Mucosa of stomach (tissue), 1 donor: ENCODE data around the gene MBD3.
A peak's percentile ranks its signal among the peaks of the same experiment; 100 is the strongest.

ENCODE experiments used
- H3K27me3 ChIP-seq: one replicate; pipeline ENCODE4 v1.7.0; 2013; ENCODE audit warnings: mild to moderate bottlenecking, low read length; ENCODE audit not compliant: control insufficient read depth, insufficient read depth
- H3K36me3 ChIP-seq: one replicate; pipeline ENCODE4 v1.7.0; 2013; ENCODE audit warnings: low read length; ENCODE audit not compliant: control insufficient read depth, insufficient read depth
- H3K4me1 ChIP-seq: one replicate; pipeline ENCODE4 v1.7.0; 2013; ENCODE audit warnings: mild to moderate bottlenecking, low read length; ENCODE audit not compliant: control insufficient read depth, insufficient read depth
- H3K4me3 ChIP-seq: one replicate; pipeline ENCODE4 v1.7.0; 2013; ENCODE audit warnings: low read length
- H3K9ac ChIP-seq: one replicate; pipeline ENCODE4 v1.7.0; 2013; ENCODE audit warnings: mild to moderate bottlenecking, low read length, moderate library complexity
- H3K9me3 ChIP-seq: one replicate; pipeline ENCODE4 v1.7.0; 2013; ENCODE audit warnings: mild to moderate bottlenecking, low read length, moderate library complexity; ENCODE audit not compliant: control insufficient read depth
- donor health status: Pancreatic carcinoma.

The MBD3 gene

GRCh38 chr19:1616396-1616795 is 23.7 kb upstream of the MBD3 start:
- H3K27me3 ChIP-seq: no peaks in the 10 kb centered on the region
- no peaks in the 10 kb centered on the region for H3K9me3 ChIP-seq
- H3K4me3 ChIP-seq: no peak overlapping the region
- H3K4me1 ChIP-seq: no peaks in the 10 kb centered on the region
- H3K36me3 ChIP-seq: no peaks in the 10 kb centered on the region
- H3K9ac ChIP-seq: no peak overlapping the region

DNA sequence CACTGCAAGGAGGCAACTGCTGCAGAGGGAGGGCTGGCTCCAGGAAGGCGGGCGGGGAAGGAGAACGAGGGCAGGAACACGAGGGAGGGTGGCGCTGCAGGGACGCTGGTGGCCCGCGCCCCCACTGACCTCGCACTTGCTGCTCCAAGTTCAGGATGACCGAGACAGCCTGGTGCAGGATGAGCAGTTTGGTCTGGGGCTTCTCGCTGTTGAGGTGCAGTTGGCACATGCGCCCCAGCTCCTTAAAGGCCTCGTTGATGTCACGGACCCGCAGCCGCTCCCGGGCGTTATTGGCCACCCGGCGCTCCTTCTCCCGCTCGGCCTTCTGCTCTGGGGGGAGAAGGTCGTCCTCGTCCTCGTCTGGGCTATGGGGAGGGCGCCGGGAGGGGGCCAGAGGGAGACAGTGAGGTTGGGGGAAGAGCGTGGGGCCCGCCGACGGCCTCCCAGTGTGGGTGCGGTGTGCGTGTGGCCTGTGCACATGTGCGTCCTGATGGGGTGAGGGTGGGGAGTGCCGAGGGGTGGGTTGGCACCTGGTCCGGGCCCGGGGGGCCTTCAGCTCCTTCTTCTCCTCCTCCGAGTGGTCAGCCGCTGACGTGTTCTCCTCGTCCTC is 22.6 kb upstream of the MBD3 start:
- H3K9ac ChIP-seq: no peak overlapping the region
- no peaks in the 10 kb centered on the region for H3K27me3 ChIP-seq
- H3K4me3 ChIP-seq: no peak overlapping the region
- H3K36me3 ChIP-seq: no peaks in the 10 kb centered on the region
- no peaks in the 10 kb centered on the region for H3K4me1 ChIP-seq
- no peaks in the 10 kb centered on the region for H3K9me3 ChIP-seq

DNA sequence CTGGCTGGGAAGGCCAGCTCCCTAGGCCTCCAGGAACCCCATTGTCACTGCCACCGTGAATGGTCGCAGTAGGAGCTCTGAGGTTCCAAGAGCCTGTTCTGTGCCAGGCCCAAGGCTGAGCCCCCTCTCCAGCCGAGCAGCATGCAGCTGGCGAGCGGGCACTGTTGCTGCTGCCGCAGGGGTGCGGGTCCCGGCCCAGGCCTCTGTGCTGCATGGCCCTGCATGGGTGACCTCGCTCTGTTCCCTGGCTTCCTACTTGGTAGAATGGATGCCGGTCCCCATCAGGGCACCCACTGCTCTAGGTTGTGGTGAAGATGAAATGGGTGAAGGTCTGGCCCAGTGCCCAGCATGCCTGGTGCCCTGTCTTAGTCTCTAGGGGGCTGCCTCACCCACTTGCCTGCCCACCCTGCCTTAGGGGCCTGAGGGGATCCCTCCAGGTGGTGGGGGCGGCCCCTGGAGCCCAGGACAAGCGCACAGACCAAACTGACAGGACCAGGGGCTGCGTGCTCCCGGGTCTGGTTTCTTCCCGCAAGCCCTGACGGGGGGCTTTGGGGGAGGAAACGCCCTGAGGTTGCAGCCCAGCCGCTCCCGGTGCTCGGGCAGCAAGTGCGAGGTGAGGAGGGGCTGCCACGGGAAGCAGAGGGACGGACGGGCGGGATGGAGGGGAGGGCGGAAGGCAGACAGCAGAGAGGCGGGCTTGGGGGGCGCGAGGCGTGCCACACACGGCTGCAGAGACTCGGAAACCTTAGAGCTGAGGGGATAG is 21.3 kb upstream of the MBD3 start:
- no peak overlapping the region for H3K4me3 ChIP-seq
- no peaks in the 10 kb centered on the region for H3K36me3 ChIP-seq
- H3K9ac ChIP-seq: no peak overlapping the region
- H3K27me3 ChIP-seq: no peaks in the 10 kb centered on the region
- no peaks in the 10 kb centered on the region for H3K9me3 ChIP-seq
- no peaks in the 10 kb centered on the region for H3K4me1 ChIP-seq

- no peak overlapping the region for H3K4me3 ChIP-seq
- H3K9me3 ChIP-seq: no peaks in the 10 kb centered on the region
- no peaks in the 10 kb centered on the region for H3K4me1 ChIP-seq
- no peaks in the 10 kb centered on the region for H3K27me3 ChIP-seq
- no peak overlapping the region for H3K9ac ChIP-seq
- H3K36me3 ChIP-seq: no peaks in the 10 kb centered on the region
Observed at GRCh38 chr19:1613146-1613545, 20.5 kb upstream of the MBD3 start.

GRCh38 chr19:1612114-1613086 is 19.7 kb upstream of the MBD3 start:
- Histone ChIP-seq H3K4me3 (no peak overlapping the region), H3K9me3 (no peaks in the 10 kb centered on the region), H3K36me3 (no peaks in the 10 kb centered on the region), H3K27me3 (no peaks in the 10 kb centered on the region), H3K4me1 (no peaks in the 10 kb centered on the region), H3K9ac (no peak overlapping the region)

- H3K4me3 ChIP-seq: no peak overlapping the region
- no peak overlapping the region for H3K9ac ChIP-seq
- H3K36me3 ChIP-seq: no peaks in the 10 kb centered on the region
- H3K27me3 ChIP-seq: no peaks in the 10 kb centered on the region
- no peaks in the 10 kb centered on the region for H3K9me3 ChIP-seq
- peaks cover 4% of the 10 kb centered on the region for H3K4me1 ChIP-seq
Observed at GRCh38 chr19:1611353-1611752, 18.7 kb upstream of the MBD3 start.

GRCh38 chr19:1610579-1610978 is 17.9 kb upstream of the MBD3 start:
- no peaks in the 10 kb centered on the region for H3K9me3 ChIP-seq
- H3K9ac ChIP-seq: no peak overlapping the region
- H3K27me3 ChIP-seq: no peaks in the 10 kb centered on the region
- peaks cover 9% of the 10 kb centered on the region for H3K4me1 ChIP-seq
- H3K36me3 ChIP-seq: no peaks in the 10 kb centered on the region
- no peak overlapping the region for H3K4me3 ChIP-seq

DNA sequence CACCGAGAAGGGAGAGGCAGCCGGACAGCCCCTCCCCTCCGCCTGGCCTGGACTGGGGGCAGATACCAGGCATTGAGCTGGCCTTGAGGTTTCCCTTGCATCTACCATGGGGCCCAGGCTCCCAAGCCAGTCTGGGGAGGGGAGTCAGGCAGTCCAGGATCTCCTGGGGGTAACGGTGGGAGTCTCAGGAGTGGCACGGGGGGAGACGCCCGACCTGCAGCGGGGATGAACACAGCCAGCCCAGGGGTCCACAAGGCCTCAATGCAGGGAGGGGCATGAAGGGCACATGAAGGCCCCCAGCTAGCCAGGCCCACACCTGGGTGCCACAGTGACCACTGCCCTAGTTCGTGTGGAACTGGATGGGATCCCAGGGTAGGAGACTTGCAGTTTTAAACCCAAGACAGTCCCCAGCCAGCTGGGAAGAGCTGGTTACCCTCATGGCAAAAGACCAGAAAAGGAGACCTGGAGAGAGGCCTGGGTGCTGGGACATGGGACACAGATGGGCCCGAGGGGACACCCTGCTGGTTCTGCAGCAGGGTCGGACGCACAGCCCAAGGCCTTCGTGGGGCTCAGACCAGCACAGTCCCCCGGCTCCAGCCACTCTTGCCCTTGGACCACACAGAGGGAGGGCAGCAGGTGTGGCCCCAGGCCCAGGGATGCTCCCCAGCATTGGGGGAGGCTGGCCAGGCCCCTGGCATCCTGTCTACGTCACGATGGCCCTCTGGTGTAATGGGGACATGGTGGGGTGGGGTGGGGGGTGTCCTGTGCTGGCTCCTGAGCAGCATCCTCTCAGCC is 17.2 kb upstream of the MBD3 start:
- H3K36me3 ChIP-seq: no peaks in the 10 kb centered on the region
- no peak overlapping the region for H3K9ac ChIP-seq
- no peaks in the 10 kb centered on the region for H3K9me3 ChIP-seq
- no peaks in the 10 kb centered on the region for H3K27me3 ChIP-seq
- H3K4me1 ChIP-seq: peaks cover 9% of the 10 kb centered on the region
- H3K4me3 ChIP-seq: no peak overlapping the region

DNA sequence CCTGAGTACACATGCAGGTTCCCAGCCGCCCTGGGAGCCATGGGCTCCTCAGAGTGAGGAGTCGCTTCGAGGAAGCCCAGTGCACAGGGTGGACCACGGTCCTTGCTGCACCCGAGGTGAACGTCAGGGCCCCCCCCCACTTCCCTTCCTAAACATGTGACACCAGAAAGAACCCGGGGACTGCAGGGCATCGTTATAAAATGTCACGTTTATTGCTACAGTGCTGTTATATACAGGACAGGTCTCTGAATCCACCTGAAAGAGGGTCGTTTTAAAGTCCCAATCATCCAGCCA is 16.4 kb upstream of the MBD3 start:
- H3K4me3 ChIP-seq: no peak overlapping the region
- H3K9ac ChIP-seq: no peak overlapping the region
- H3K27me3 ChIP-seq: no peaks in the 10 kb centered on the region
- H3K4me1 ChIP-seq: peaks cover 9% of the 10 kb centered on the region
- no peaks in the 10 kb centered on the region for H3K9me3 ChIP-seq
- no peaks in the 10 kb centered on the region for H3K36me3 ChIP-seq

- Histone ChIP-seq H3K4me1 (peaks cover 13% of the 10 kb centered on the region), H3K4me3 (no peak overlapping the region), H3K27me3 (no peaks in the 10 kb centered on the region), H3K36me3 (no peaks in the 10 kb centered on the region), H3K9ac (no peak overlapping the region), H3K9me3 (no peaks in the 10 kb centered on the region)
Observed at GRCh38 chr19:1608359-1609102, 15.9 kb upstream of the MBD3 start.

- Histone ChIP-seq H3K9ac (peak overlapping the region; percentile 63), H3K4me3 (peak overlapping the region; percentile 69), H3K36me3 (no peaks in the 10 kb centered on the region), H3K4me1 (peaks cover 13% of the 10 kb centered on the region), H3K27me3 (no peaks in the 10 kb centered on the region), H3K9me3 (no peaks in the 10 kb centered on the region)
Observed at GRCh38 chr19:1606138-1606651, 13.5 kb upstream of the MBD3 start.
